Islet precursor cell (in vitro differentiated cells): Measurements from ENCODE around the gene CHMP1B.

Source experiments
- DNase-seq: peaks from one replicate; pipeline ENCODE4 v3.0.0-alpha.2; 2018

CHMP1B gene

GRCh38 chr18:11851146-11851805 lies at the start of gene CHMP1B:
CHMP1B (plus strand) TSS chr18:11851413; CDS start chr18:11851512, 99 bp downstream.
- DNase-seq = peak; percentile 98

GRCh38 chr18:11801573-11801972 lies 49.6 kb upstream of the CHMP1B start:
- DNase-seq = no peak

GRCh38 chr18:11802158-11802557 lies 49.1 kb upstream of the CHMP1B start:
- DNase-seq = no peak

GRCh38 chr18:11802586-11802985 lies 48.6 kb upstream of the CHMP1B start:
- DNase-seq = no peak

GRCh38 chr18:11807233-11807632 lies 44.0 kb upstream of the CHMP1B start:
- DNase-seq = peak; percentile 64

GRCh38 chr18:11808001-11808855 lies 43.0 kb upstream of the CHMP1B start:
- DNase-seq = peak; percentile 90

GRCh38 chr18:11809895-11810294 lies 41.3 kb upstream of the CHMP1B start:
- no peak for DNase-seq

GRCh38 chr18:11810379-11810778 lies 40.8 kb upstream of the CHMP1B start:
- no peak for DNase-seq

- no peak for DNase-seq
Observed at GRCh38 chr18:11811009-11811408, 40.2 kb upstream of the CHMP1B start.

GRCh38 chr18:11817229-11817628 lies 34.0 kb upstream of the CHMP1B start:
- no peak for DNase-seq

- DNase-seq = no peak
Observed at GRCh38 chr18:11818486-11819203, 32.6 kb upstream of the CHMP1B start.

GRCh38 chr18:11819938-11820337 lies 31.3 kb upstream of the CHMP1B start:
- no peak for DNase-seq

GRCh38 chr18:11820697-11821096 lies 30.5 kb upstream of the CHMP1B start:
- DNase-seq = no peak

- no peak for DNase-seq
Observed at GRCh38 chr18:11821208-11821607, 30.0 kb upstream of the CHMP1B start.

GRCh38 chr18:11821643-11822237 lies 29.5 kb upstream of the CHMP1B start:
- no peak for DNase-seq

- no peak for DNase-seq
Observed at GRCh38 chr18:11823545-11823944, 27.7 kb upstream of the CHMP1B start.

GRCh38 chr18:11826836-11827235 lies 24.4 kb upstream of the CHMP1B start:
- no peak for DNase-seq

GRCh38 chr18:11828786-11829432 lies 22.3 kb upstream of the CHMP1B start:
- DNase-seq = no peak

GRCh38 chr18:11830585-11830984 lies 20.6 kb upstream of the CHMP1B start:
- DNase-seq = no peak

- no peak for DNase-seq
Observed at GRCh38 chr18:11831921-11832320, 19.3 kb upstream of the CHMP1B start.

GRCh38 chr18:11834772-11835171 lies 16.4 kb upstream of the CHMP1B start:
- no peak for DNase-seq

- no peak for DNase-seq
Observed at GRCh38 chr18:11839556-11839955, 11.7 kb upstream of the CHMP1B start.

GRCh38 chr18:11840493-11840892 lies 10.7 kb upstream of the CHMP1B start:
- no peak for DNase-seq
